ENCODE data around the gene KRTAP5-3.
"Not testable (repeated sequence)": the region's sequence is repeated elsewhere in the genome, so short reads cannot be mapped to it uniquely, and the experiment has no call there.

KRTAP5-3 gene

DNA sequence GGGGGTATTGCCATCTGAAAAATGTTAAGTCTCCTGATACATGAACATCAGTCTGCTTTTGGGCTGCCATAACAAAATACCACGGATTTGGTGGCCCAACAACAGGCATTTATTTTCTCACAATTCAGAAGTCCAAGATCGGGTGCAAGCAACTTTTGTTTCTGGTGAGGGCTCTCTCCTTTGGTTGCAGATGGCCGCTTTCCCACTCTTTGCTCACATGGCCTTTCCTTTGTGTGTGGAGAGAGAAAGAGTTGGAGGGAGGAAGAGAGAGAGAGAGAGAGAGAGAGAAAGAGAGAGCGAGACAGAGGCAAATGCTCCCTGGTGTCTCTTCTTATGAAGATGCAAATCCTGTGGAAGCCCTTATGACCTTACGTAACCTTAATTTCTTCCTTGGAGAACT lies 7.6 kb downstream of the KRTAP5-3 start:
- TF ChIP-seq, protein P1, sequence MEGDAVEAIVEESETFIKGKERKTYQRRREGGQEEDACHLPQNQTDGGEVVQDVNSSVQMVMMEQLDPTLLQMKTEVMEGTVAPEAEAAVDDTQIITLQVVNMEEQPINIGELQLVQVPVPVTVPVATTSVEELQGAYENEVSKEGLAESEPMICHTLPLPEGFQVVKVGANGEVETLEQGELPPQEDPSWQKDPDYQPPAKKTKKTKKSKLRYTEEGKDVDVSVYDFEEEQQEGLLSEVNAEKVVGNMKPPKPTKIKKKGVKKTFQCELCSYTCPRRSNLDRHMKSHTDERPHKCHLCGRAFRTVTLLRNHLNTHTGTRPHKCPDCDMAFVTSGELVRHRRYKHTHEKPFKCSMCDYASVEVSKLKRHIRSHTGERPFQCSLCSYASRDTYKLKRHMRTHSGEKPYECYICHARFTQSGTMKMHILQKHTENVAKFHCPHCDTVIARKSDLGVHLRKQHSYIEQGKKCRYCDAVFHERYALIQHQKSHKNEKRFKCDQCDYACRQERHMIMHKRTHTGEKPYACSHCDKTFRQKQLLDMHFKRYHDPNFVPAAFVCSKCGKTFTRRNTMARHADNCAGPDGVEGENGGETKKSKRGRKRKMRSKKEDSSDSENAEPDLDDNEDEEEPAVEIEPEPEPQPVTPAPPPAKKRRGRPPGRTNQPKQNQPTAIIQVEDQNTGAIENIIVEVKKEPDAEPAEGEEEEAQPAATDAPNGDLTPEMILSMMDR (IDR thresholded peaks at IDR 0.05; ENCODE audit: low read depth, low read length, missing control alignments): no peak
- no peak for DNase-seq (ENCODE audit: low read depth)
- H3K4me3 ChIP-seq (ENCODE audit: low read depth, low read length): no peak overlapping the region
- in situ Hi-C loops (cut with HindIII; ENCODE audit: low sequenced_read_pairs): no loop called here

DNA sequence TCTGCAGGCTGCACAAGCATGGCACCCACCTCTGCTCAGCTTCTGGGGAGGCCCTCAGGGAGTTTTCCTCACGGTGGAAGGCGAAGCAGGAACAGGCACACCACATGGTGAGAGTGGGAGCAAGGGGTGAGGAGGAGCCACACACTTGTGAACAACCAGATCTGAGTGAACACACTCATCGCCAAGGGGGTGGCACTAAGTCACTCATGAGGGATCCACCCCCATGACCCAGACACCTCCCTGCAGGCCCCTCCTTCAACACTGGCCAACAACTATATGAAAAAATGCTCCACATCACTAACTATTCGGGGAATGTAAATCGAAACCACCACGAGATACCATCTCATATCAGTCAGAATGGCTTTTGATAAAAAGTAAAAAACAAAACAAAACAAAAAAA lies 9.4 kb downstream of the KRTAP5-3 start:
- H3K4me3 ChIP-seq (ENCODE audit: low read depth, low read length): no peak overlapping the region
- no peak for DNase-seq (ENCODE audit: low read depth)
- TF ChIP-seq, protein P1 (IDR thresholded peaks at IDR 0.05; ENCODE audit: low read depth, low read length, missing control alignments): no peak
- in situ Hi-C loops (cut with HindIII; ENCODE audit: low sequenced_read_pairs): no loop called here

DNA sequence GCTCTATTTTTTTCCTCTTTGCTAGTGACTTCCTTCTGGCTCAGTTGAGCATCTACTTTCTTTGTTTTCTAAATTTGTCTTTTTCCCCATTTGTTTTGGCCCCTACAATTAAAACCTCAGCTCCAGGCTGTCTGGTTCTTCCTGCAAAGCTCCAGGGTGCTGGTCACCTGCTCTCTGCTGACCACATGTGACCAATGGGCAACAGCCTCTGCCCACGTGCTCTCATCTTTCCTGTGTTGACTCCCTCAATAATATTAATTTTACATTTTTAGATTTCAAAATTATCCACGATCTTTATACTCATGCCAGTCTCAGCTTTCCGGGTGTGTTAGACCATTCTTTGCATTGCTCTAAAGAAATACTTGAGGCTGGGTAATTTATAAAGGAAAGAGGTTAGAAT lies 9.9 kb downstream of the KRTAP5-3 start:
- H3K4me3 ChIP-seq (ENCODE audit: low read depth, low read length); in situ Hi-C loops (cut with HindIII; ENCODE audit: low sequenced_read_pairs); DNase-seq (ENCODE audit: low read depth): not testable (repeated sequence)

DNA sequence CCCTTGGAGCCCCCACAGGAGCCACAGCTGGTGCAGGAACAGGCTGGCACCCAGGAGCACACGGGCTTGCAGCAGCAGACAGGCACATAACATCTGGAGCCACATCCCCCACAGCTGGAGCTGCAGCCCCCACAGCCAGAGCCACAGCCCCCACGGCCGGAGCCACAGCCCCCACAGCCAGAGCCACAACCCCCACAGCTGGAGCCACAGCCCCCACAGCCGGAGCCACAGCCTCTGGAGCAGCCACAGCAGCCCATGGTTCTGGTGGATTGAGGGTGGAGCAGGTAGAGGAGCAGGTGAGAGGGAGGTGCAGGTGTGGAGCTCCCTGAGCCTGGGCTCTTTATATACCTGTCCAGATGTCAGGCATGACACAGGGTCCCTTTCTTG lies 10.3 kb downstream of the KRTAP5-3 start, which contains the start of gene KRTAP5-2:
Gene KRTAP5-2 (minus strand): TSS at position 301 of the 387 bp plus-strand sequence. CDS start 44 bp downstream, at position 257.
- TF ChIP-seq, protein P1 (IDR thresholded peaks at IDR 0.05; ENCODE audit: low read depth, low read length, missing control alignments): no peak
- no peak within 1 kb of the TSS for H3K4me3 ChIP-seq (ENCODE audit: low read depth, low read length)
- in situ Hi-C loops (cut with HindIII; ENCODE audit: low sequenced_read_pairs): no loop called here
- DNase-seq (ENCODE audit: low read depth): no peak

DNA sequence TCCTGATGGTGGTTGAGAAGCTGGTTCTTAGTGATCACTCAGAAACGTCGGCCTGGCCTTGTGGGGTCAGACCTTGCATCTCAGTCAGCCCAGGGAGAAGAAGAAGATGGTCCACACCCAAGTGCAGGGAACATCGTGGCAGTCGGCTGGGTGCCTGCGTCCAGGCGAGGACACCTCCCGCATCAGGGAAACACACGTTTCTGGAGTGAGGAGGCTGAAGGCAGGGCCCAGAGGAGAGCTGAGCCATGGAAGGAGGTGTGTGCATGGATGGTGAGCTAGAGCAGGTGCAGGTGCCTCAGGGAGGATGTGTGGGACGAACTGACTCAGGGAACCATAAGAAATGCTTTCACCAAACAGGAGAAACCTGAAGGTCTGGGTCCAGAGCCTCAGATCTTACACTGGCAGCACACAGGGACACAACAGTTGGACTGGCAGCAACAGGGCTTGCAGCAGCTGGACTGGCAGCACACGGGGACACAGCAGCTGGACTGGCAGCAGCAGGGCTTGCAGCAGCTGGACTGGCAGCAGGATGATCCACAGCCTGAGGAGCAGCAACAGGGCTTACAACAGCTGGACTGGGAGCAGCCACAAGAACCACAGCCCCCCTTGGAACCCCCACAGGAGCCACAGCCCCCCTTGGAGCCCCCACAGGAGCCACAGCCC lies 10.8 kb downstream of the KRTAP5-3 start:
- no peak for DNase-seq (ENCODE audit: low read depth)
- in situ Hi-C loops (cut with HindIII; ENCODE audit: low sequenced_read_pairs): no loop called here
- no peak overlapping the region for H3K4me3 ChIP-seq (ENCODE audit: low read depth, low read length)
- TF ChIP-seq, protein P1 (IDR thresholded peaks at IDR 0.05; ENCODE audit: low read depth, low read length, missing control alignments): no peak

DNA sequence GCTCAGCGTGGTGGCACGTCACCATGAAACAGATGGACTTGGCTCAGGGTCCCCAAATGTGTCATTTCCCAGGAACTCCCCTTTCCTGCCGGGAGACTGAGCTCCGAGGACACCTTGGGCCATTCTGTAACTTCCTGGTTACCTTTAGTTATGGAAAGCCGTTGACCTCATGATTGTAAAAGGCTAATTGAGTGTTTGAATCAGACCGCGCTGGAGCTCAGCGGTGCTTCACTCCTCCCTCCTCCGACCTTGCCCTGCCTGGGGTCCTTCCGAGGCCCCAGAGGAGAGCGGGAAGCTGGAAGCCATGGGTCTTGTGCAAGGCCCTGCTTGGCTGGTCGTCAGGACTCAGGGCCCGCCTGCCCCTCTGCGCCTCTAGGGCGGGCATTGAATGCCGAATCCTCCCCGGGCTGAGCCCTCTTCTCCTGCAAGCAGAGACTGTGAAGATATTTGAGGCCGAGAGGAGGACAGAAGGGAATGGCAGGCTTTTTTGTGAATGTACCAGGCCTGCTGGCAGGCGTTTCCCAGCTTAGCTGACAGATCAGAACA lies 11.6 kb downstream of the KRTAP5-3 start:
- DNase-seq (ENCODE audit: low read depth); H3K4me3 ChIP-seq (ENCODE audit: low read depth, low read length); in situ Hi-C loops (cut with HindIII; ENCODE audit: low sequenced_read_pairs): not testable (repeated sequence)

DNA sequence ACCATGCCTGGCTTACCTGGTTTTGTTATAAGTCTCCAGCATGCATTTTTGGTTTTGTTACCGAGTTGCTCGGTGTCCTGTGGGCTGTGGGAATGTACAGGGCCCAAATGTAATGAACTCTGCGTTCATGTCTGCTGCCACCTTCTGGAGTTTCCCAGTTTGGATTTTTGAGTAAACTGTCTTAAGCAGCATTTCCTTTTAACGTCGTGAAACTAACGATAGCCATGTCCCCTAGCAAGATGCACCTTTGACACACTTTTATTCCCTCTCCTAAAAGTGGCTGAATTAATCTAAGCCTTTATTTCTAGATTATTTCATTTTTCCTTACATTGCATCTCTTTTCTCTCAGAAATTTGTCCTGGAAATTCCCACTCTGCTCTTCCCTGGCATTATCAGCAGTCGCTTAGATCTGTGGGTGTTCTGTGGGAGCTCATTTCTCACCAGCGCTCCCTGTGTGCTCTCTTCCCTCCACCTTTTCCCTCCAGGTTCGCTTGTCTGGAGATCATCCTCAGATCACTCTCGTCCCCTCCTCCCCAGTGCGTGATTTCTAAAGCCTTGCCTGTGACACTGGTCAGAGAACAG lies 12.2 kb downstream of the KRTAP5-3 start:
- H3K4me3 ChIP-seq (ENCODE audit: low read depth, low read length); DNase-seq (ENCODE audit: low read depth); in situ Hi-C loops (cut with HindIII; ENCODE audit: low sequenced_read_pairs): not testable (repeated sequence)

DNA sequence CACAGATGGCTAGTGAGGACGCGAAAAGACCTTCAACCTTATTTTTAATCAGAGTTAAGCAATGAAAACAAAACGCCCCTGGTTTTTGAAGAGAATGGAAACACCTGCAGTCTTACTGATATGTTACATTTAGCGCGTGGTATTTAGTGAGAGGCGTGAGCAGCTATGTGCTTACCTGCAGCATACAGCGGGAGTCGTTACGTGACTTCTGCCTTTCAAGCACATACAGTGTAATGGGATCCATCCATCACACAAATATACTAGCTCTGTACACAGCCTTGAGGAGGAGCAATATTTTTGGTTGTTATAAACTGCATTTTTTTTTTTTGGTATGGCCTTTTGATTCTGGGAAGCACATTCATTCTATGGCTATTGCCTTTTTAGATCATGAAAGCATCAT lies 15.6 kb downstream of the KRTAP5-3 start:
- in situ Hi-C loops (cut with HindIII; ENCODE audit: low sequenced_read_pairs): no loop called here
- H3K4me3 ChIP-seq (ENCODE audit: low read depth, low read length): no peak overlapping the region
- DNase-seq (ENCODE audit: low read depth): no peak
- TF ChIP-seq, protein P1 (IDR thresholded peaks at IDR 0.05; ENCODE audit: low read depth, low read length, missing control alignments): no peak

Measured in astrocyte of the cerebellum (primary cell).